ENCODE data around the gene ESAM. TPM values are rescaled to one million over a fixed set of nuclear protein-coding genes. Genes with fewer than 3 reads are reported as not detected.

ESAM gene
- total and polyA plus RNA-seq, 4 donors = 4.0 to 15.6 (median 9.9) TPM

DNA sequence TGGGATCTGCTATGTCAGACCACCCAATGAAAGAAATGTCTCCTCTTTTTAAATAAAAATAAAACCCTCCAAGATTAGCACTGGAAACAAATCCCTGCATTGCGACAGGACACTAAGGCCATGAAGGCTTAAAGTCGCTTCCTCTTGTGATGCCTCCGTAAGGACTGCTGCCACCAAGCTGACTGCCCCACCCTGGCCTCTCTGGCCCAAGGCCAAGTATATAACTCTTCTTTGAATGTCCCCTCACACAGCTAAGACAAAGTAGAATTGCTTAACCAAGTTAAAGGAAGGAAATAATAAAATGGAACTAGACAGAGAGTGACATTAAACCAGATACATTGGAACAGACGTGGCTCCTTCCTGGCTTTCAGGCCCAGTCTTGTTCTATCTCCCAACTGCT is 29.9 kb downstream of the ESAM start:
- Histone ChIP-seq H3K4me3 (ENCODE audit: low read depth in 1 of 3, low read length in 3 of 3) (no peak overlapping the region), H3K27ac (ENCODE audit: low read depth in 1 of 2, low read length in 2 of 2) (no peak overlapping the region), H3K9me3 (ENCODE audit: control insufficient read depth in 4 of 4, low read length in 3 of 4) (no peaks in the 10 kb centered on the region), H3K27me3 (ENCODE audit: control insufficient read depth in 4 of 4, insufficient read depth in 4 of 4, low read length in 3 of 4) (no peaks in the 10 kb centered on the region), H3K9ac (ENCODE audit: low read depth in 1 of 2, low read length in 2 of 2) (no peak overlapping the region), H3K36me3 (ENCODE audit: control insufficient read depth in 4 of 4, insufficient read depth in 3 of 4, low read depth in 1 of 4, low read length in 3 of 4) (no peaks in the 10 kb centered on the region), H3K4me1 (ENCODE audit: control insufficient read depth in 4 of 4, insufficient read depth in 4 of 4, low read length in 3 of 4) (no peaks in the 10 kb centered on the region)
- TF ChIP-seq EGR1 (IDR thresholded peaks at IDR 0.05; ENCODE audit: low read depth in 2 of 2) (no peak), RXRA (IDR thresholded peaks at IDR 0.05) (no peak), RAD21 (IDR thresholded peaks at IDR 0.05) (no peak), MAX (IDR thresholded peaks at IDR 0.05) (no peak), YY1 (IDR thresholded peaks at IDR 0.05) (no peak), GABPA (IDR thresholded peaks at IDR 0.05 in 1 of 2, conservative IDR thresholded peaks at IDR 0.05 in 1 of 2) (no peak), FOXA1 (IDR thresholded peaks at IDR 0.05) (no peak), NR2F2 (IDR thresholded peaks at IDR 0.05) (no peak)
- WGBS = 84% methylated on average over 4 of the region's 4 CpGs
- peak; percentile 30 for DNase-seq (ENCODE audit: low spot score)

GRCh38 chr11:124729571-124729970 is 32.5 kb downstream of the ESAM start:
- no peak overlapping the region for H3K9ac ChIP-seq (ENCODE audit: low read depth in 1 of 2, low read length in 2 of 2)
- TF ChIP-seq CTCF (IDR thresholded peaks at IDR 0.05; ENCODE audit: low read depth, low read length, missing input control) (no peak), HNF4G (IDR thresholded peaks at IDR 0.05) (no peak), EGR1 (IDR thresholded peaks at IDR 0.05; ENCODE audit: low read depth in 2 of 2) (no peak), SP1 (IDR thresholded peaks at IDR 0.05) (no peak), YY1 (IDR thresholded peaks at IDR 0.05) (no peak), RXRA (IDR thresholded peaks at IDR 0.05) (no peak), NR2F2 (IDR thresholded peaks at IDR 0.05) (no peak), RAD21 (IDR thresholded peaks at IDR 0.05) (no peak), MAX (IDR thresholded peaks at IDR 0.05) (no peak), FOXA1 (IDR thresholded peaks at IDR 0.05) (no peak), HNF4A (conservative IDR thresholded peaks at IDR 0.05) (no peak), TAF1 (conservative IDR thresholded peaks at IDR 0.05) (no peak), GABPA (IDR thresholded peaks at IDR 0.05 in 1 of 2, conservative IDR thresholded peaks at IDR 0.05 in 1 of 2) (no peak), JUND (IDR thresholded peaks at IDR 0.05) (no peak), FOXA2 (IDR thresholded peaks at IDR 0.05) (no peak)
- TF ChIP-seq, protein P1, sequence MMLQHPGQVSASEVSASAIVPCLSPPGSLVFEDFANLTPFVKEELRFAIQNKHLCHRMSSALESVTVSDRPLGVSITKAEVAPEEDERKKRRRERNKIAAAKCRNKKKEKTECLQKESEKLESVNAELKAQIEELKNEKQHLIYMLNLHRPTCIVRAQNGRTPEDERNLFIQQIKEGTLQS (IDR thresholded peaks at IDR 0.05) = no peak
- TF ChIP-seq, protein P2, sequence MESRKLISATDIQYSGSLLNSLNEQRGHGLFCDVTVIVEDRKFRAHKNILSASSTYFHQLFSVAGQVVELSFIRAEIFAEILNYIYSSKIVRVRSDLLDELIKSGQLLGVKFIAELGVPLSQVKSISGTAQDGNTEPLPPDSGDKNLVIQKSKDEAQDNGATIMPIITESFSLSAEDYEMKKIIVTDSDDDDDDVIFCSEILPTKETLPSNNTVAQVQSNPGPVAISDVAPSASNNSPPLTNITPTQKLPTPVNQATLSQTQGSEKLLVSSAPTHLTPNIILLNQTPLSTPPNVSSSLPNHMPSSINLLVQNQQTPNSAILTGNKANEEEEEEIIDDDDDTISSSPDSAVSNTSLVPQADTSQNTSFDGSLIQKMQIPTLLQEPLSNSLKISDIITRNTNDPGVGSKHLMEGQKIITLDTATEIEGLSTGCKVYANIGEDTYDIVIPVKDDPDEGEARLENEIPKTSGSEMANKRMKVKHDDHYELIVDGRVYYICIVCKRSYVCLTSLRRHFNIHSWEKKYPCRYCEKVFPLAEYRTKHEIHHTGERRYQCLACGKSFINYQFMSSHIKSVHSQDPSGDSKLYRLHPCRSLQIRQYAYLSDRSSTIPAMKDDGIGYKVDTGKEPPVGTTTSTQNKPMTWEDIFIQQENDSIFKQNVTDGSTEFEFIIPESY (IDR thresholded peaks at IDR 0.05) = no peak
- WGBS = 83% methylated on average over 4 of the region's 4 CpGs
- H3K36me3 ChIP-seq (ENCODE audit: control insufficient read depth in 4 of 4, insufficient read depth in 3 of 4, low read depth in 1 of 4, low read length in 3 of 4) = no peaks in the 10 kb centered on the region
- DNase-seq (ENCODE audit: low spot score) = no peak
- peaks cover 0 to 2% (median 0%) of the 10 kb centered on the region in 4 donors for H3K27me3 ChIP-seq (ENCODE audit: control insufficient read depth in 4 of 4, insufficient read depth in 4 of 4, low read length in 3 of 4)
- H3K9me3 ChIP-seq (ENCODE audit: control insufficient read depth in 4 of 4, low read length in 3 of 4) = no peaks in the 10 kb centered on the region
- no peak overlapping the region for H3K4me3 ChIP-seq (ENCODE audit: low read depth in 1 of 3, low read length in 3 of 3)
- no peak overlapping the region for H3K27ac ChIP-seq (ENCODE audit: low read depth in 1 of 2, low read length in 2 of 2)
- peaks cover 0 to 7% (median 4%) of the 10 kb centered on the region in 4 donors for H3K4me1 ChIP-seq (ENCODE audit: control insufficient read depth in 4 of 4, insufficient read depth in 4 of 4, low read length in 3 of 4)

All from liver (tissue), 9 donors.